Activated CD4-positive, CD25-positive, alpha-beta regulatory T cell treated with anti-CD3 and anti-CD28 coated beads, Interleukin-2, amount 50 U/mL, for 16 hours (primary cell): ENCODE results near the gene FCRLB.
"Not testable (repeated sequence)": the region's sequence is repeated elsewhere in the genome, so short reads cannot be mapped to it uniquely, and the experiment has no call there.

Source experiments
- DNase-seq: peaks from one replicate; pipeline ENCODE4 v3.0.0-alpha.2; 2020; ENCODE audit warnings: low read depth, low spot score

Gene FCRLB, protein sequence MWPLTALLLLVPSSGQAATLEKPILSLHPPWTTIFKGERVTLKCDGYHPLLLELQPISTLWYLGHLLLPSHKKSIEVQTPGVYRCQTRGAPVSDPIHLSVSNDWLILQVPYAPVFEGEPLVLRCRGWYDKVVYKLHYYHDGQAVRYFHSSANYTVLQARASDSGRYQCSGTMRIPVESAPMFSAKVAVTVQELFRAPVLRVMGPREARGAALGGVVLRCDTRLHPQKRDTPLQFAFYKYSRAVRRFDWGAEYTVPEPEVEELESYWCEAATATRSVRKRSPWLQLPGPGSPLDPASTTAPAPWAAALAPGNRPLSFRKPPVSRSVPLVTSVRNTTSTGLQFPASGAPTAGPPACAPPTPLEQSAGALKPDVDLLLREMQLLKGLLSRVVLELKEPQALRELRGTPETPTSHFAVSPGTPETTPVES

DNA sequence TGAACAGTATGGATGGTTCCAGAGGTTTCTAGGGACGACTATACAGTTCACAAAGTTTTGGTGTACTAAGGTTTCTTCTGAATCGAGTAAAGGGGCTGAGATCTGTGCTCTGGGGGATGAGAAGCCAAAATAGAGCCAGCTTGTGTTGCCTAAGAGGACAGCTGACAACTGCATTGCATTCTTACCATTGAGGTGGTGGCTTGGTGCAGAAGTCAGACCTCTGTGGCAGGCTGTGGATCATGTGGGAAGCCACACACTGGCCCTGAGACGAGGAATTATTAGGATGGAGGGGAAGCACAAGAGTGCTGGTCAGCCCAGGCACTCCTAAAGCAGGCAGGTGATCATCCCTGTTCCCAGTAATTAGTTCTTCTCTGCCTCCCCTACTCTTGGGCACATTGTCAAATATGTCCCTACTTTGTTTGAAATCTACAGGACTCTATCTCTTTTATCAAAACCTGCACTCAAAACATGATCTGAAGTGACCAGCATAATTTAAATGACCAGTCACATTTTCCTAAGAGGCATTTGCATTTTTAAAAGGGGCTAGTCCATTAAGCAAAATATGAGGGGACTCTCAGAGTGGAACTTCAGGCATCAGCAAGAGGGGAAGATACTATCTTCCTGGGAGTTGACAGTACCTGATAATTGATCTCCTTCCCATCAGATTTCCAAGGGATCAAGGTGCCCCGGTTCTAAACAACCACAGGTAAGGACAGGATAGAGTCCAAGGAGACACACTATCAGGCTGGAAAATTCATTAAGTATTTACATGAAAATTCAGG is at the start of gene FCRLB:
Gene FCRLB (plus strand): TSS at position 589 of the 782 bp plus-strand sequence. CDS start 1,129 bp downstream, outside the sequence.
- no peak for DNase-seq

DNA sequence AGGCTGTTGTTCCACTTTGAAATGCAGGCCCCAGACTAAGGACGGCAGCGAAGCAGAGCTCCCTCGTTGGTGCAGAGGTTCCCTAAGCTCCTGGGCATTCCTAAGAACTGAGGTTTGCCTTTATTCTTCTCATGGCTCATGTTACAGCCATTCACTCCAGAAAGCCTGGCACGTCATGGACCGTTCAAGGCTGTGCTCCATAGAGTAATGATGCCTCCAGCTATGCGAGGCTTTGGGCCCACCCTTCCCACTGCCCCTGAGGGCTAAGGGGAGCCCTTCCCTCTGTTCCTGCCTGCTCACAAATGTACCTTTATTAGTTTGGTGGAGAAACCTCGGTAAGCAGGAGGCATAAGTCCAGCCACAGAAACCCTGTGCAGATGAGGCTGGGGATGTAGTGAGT is 47.9 kb upstream of the FCRLB start:
- not testable (repeated sequence) for DNase-seq

DNA sequence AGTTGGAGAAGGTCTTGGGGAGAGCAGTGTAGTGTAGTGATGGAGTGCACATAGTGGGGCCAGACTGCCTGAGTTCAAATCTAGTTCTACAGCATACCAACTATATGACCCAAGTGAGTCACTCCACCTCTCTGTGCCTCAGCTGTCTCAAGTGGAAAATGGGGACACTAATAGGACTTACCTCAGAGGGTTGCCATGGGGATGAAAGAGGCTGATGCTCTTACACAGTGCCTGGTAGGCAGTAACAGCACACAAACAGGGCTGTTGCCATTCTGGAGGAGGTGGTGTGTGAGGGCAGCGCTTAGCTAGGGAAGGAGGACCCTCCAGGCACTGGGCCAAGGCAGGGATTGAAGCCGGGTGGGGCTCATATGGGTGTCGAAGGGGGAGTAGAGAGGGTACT is 46.9 kb upstream of the FCRLB start:
- not testable (repeated sequence) for DNase-seq

DNA sequence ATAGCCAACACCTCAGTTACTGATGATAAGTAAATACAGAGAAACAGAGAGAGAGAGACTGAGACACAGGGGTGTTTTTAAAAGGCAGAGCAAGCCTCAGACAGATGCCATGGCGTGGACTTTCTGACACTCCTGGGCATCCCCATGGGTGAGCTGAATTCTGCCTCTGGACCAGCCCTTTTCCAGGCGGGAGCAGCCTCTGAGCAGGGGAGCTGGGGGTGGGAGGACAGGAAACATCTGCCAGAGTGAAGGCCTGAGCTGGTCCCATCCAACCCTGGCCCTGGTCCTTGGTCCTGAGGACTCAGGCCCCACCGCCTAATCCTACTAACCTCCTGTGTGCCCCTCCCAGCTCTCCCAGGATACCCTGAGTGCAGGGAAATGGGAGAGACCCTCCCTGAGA is 46.4 kb upstream of the FCRLB start:
- DNase-seq = not testable (repeated sequence)

DNA sequence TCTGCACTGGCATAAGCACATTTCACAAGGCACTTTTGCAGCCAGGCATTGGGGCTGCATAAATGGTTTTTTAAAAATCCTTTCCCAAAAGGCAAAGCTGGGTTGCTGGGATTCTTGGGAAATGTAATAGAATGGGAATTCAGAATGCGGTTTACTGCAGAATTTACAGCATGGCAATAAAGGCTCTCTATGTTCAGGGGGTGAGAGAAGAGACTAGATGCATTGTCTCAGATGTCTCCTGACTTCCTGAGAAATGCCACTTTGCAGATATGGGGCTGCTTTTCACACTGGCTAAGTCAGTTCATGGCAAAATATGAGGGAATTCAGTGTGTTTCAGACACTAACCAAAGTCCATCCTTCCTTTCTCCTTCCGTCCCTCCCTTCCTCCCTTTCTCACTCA is 44.9 kb upstream of the FCRLB start:
- no peak for DNase-seq

DNA sequence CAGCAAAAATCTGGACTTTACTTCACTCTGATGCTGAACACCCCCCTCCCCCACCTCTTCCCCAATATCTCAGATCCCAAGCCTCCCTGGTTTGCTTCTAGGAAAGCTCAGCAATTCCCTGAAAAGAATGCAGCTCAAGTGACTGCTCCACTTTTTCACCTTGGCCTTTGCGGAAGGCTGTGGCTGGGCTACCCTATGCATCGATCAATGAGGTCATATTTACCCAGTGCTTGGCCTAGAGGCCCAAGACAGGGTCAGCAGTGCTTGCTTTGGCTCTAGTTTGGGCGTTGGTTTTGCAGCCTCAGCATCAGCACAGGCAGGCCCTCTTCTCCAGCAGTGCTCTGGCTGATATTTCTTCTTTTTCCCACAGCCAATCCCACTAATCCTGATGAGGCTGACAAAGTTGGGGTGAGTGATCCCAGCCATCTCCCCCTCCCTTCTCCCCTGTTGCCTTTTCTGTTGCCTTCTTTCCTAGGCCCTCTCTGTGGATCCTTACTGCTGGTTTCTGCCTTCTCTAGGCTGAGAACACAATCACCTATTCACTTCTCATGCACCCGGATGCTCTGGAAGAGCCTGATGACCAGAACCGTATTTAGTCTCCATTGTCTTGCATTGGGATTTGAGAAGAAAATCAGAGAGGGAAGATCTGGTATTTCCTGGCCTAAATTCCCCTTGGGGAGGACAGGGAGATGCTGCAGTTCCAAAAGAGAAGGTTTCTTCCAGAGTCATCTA is 44.2 kb upstream of the FCRLB start:
- no peak for DNase-seq

DNA sequence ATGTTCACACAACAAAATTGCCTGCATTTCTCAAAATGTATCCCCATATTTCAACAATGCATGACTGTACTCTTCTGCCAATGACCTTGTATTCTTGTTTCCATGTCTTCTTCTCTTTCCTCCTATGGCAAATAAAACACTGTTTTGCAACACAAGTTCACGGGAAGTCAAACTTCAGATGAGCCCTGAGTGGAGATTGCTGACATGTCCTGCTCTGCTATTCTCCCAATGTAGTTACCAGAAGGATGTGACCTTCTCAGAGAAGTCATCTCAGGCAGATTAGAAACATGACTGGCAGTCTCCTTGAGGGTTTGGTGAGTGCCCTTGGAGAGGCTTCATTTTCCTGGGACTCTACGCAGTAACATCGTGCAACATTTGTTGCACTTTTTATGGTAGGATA is 42.8 kb upstream of the FCRLB start:
- DNase-seq = no peak

DNA sequence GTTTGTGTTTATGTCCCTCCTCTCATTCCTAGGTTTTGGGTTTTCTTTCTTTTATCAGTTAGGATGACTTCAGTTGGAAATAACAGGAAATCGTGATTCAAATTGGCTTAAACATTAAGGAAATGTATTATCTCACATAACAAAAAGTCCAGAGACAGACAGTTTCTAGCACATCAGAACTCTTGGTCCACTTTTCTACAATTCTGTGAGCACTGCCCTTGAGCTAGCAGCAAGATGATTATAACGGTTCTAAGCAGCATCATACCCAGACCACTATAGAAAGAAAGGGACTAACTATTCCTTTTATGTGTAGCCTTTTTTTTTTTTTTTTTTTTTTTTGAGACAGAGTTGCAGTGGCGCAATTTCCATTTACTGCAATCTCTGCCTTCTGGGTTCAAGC is 39.5 kb upstream of the FCRLB start:
- no peak for DNase-seq

DNA sequence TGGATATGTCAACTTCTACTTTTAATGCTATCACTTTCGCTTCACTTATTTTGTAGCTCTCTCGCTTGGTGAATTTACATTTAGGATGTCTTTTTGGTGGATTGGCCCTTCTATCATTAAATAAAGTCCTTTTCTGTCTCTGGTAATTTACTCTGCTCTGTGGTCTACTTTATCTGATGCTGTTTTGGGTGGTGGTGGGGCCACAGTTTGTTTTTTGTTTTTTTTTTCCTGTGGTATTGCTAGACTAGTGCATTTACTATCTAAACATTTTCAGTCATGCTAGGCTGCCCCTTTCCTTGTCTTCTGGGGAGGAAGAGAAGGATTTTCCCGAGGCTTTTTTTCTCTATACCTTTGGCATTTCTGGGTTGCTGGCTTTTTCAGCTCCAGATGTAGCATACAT is 32.4 kb upstream of the FCRLB start:
- no peak for DNase-seq

DNA sequence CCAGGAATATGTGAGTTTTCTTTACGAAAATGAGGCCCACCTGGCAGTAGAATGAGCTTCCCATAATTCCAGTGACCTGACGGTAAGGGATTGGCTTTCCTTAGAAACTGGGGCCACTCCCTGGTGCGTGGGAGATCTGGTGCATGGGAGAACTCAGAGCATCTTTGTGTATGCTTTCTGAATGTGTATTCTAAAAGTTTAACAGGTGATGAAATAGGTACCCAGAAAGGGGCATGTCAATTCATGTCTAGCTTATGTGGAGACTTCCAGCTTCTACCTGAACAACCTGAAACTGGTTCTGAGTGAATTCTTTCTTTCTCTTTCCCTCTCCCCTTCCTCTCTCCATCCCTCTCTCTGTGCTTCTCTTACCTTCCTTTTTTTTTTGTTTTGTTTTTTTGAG is 29.5 kb upstream of the FCRLB start:
- DNase-seq = no peak

DNA sequence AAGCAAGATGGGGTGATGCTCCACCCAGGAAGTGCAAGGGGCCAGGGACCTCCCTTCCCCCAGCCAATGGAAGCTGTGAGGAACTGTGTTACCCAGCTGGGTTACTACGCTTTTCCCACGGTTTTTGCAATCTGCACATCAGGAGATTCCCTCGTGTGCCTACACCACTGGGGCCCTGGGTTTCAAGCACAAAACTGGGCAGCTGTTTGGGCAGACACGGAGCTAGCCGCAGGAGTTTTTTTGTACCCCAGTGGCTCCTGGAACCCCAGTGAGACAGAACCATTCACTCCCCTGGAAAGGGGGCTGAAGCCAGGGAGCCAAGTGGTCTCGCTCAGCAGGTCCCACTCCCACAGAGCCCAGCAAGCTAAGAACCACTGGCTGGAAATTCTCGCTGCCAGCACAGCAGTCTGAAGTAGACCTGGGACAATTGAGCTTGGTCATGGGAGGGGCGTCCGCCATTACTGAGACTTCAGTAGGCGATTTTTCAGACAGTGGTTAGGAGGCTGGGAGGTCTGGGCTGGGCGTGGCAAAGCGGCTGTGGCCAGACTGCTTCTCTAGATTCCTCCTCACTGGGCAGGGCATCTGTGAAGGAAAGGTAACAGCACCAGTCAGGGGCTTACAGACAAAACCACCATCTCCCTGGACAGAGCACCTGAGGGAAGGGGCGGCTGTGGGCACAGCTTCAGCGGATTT is 28.2 kb upstream of the FCRLB start:
- DNase-seq = not testable (repeated sequence)

DNA sequence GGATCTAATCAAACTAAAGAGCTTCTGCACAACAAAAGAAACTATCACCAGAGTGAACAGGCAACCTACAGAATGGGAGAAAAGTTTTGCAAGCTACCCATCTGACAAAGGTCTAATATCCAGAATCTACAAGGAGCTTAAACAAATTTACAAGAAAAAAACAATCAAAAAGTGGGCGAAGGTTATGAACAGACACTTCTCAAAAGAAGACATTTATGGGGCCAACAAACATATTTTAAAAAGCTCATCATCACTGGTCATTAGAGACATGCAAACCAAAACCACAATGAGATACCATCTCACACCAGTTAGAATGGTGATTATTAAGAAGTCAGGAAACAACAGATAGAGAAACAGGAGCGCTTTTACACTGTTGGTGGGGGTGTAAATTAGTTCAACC is 23.0 kb upstream of the FCRLB start:
- not testable (repeated sequence) for DNase-seq

DNA sequence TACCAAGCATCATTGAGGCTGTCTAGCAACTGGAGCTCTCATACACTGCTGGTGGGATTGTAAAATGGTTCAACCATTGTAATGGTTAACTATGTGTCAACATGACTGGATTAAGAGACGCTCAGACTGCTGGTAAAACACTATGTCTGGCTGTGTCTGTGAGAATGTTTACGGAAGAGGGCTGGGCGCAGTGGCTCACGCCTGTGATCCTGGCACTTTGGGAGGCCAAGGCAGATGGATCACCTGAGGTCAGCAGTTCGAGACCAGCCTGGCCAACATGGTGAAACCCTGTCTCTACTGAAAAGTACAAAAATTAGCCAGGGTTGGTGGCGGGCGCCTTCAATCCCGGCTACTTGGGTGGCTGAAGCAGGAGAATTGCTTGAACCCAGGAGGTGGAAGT is 19.1 kb upstream of the FCRLB start:
- DNase-seq = no peak

DNA sequence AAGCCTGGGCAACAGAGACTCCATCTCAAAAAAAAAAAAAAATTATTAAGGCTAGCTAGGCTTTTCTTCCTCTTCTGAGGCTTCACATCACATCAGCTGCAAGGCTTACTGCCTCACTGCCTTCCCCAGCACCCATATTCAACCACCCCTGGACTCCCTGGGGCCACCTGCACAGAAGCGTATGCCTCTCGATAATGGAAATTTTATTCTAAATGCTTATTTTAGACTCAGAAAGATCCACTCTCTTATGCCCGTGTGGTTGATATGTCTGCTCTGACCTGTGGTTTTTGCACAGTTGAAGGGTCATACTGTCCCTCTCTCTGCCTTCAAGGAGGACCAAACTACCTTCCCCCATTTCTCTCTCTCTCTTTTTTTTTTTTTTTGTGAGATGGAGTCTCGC is 15.8 kb upstream of the FCRLB start:
- DNase-seq = no peak

DNA sequence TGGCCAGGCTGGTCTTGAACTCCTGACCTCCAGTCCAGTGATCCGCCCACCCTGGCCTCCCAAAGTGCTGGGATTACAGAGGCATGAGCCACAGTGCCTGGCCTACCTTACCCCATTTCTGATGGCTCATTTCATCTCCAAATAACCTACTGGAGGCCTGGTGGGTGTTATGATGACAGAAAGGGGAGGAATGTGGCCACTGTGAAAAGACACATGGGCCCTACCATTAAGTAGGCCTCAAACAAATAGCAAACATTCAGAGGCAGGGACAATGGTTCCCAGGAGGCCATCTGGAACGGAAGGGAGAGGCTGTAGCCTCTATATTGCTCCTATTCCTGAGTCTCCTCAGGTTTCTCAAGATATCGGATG is 15.2 kb upstream of the FCRLB start:
- no peak for DNase-seq

DNA sequence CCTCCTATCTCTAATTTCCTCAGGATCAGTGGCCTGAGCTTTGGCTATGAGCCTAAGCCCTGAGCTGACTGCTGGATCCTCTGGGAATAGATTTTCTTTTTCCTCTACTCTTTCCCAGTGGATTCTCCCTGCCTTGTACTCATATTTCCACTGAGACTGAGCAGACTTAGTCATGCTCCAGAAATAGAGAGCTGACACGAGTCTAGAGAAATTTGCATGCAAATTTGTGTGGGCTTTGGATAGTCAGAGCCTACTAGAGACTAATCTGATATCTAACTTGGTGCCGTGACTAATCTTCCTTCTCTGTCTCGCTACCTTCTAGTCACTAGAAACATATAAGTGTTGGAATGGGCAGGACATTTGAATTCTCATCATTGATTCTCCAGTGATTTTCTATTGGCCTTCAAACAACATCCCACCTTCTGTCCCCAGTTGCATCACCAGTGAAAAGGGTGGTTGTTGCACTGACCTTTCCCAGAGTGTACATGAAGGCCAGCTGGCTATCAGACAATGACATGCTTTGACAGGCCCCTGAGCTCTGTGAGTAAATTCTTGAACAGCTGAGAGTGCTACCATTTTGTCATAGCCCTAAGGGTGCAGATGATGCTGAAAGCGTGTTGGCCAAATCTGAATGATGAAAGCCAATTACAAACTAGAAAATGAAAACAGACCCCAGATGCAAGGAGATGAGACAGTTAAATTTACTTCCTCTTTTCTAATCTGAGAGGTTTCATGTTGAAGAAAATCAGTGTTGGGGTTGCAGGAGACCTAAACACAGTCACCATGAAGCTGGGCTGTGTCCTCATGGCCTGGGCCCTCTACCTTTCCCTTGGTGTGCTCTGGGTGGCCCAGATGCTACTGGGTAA is 14.6 kb upstream of the FCRLB start, which contains the start of gene FCRLA:
Gene FCRLA (plus strand): TSS at position 748 of the 866 bp plus-strand sequence. CDS start 36 bp downstream, at position 784.
- no peak for DNase-seq

DNA sequence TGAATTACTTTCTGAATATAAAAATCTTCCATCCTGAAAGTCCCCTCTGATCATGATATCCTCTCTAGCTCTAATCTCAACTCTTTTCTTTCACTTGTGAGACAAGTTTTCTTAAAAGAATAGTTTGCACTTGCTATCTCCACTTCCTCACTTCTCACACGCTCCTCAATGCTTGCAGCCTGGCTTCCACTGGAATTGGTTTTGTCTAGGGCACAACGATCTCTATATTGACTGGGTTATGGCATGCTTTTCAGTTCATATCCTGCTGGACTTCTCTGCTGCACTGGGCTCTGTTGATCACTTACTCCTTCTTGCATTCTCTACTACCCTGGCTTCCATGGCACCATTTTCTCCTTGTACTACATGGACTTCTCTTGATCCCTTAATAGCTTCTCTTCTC is 13.8 kb upstream of the FCRLB start:
- no peak for DNase-seq

DNA sequence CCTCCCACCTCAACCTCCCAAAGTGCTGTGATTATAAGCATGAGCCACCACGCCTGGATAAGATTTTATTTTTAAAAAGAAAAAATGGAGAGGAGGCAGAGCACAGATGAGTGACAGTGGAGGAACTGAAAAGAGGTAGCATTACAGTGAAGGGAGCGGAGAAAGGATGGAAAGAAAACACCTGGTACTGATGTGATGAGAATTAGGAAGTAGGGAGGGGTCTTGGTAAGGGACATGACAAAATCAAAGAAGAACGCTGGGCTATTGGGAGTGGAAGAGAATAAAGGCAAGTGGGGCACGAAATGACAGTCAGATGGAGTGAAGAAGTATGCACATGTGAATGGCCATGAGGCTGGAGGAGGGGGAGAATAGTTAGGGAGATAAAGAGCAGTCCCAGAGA is 12.0 kb upstream of the FCRLB start:
- no peak for DNase-seq

DNA sequence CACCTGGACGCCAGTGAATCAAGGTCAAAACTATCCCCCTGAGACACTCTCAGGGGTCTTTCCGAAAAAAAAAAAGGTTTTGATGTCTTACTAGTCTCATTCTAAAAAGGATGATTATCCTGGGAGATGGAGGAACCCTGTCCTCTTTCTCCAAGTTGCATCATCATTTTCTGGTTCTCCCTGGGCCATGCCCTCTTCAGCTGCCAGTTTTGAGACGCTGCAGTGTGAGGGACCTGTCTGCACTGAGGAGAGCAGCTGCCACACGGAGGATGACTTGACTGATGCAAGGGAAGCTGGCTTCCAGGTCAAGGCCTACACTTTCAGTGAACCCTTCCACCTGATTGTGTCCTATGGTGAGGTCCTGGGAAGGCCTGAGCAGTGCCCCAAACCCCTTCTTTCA is 10.8 kb upstream of the FCRLB start:
- no peak for DNase-seq

DNA sequence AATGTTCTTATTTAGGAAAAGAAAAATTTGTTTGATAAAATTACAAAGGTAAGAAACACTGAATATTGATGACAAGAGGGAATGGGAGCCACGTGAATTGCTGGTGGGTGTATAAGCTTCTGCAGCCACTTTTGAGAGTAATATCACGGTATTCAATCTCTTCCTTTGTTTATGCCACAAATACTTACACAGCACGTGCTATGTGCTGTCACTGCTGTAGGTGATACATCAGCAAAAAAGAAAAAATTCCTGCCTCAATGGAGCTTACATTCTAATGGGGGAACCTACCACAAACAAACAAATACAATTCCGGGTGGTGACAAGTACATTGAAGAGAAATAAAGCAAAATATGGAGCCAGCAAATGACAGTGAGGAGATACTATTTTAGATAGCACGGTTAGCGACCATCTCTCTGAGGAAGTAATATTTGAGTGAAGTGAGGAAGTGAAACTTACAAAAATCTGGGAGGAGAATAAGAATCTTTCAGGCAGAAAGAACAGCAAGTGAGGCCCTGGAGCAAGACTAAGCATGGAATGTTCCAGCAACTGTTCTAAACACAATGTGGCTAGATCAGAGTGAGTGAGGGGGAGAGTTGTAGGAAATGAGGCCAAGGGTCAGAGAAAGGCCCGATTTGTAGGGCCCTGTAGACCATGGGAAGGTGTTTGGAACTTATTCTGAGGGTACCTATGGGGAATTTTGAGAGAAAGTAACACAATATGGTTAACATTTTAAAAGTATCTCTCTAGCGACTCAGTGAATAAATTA is 2.6 kb upstream of the FCRLB start:
- DNase-seq = no peak
